Transverse colon (tissue), 4 donors: Measurements from ENCODE around the gene SEC22B. TPM values are rescaled to one million over a fixed set of nuclear protein-coding genes. Genes with fewer than 3 reads are reported as not detected.
"Not testable (repeated sequence)": the region's sequence is repeated elsewhere in the genome, so short reads cannot be mapped to it uniquely, and the experiment has no call there.

Source experiments
- DNase-seq: peaks from one replicate; pipeline ENCODE4 v3.0.0-alpha.2; 2019
- H3K27ac ChIP-seq, 4 donors: fragments of 200-600 bp; sonication (generic); 2 replicates each; pipeline ENCODE4 v1.5.1; 2016 to 2018; ENCODE audit warnings: inconsistent platforms in 4 of 4
- H3K27me3 ChIP-seq: fragments of 200-600 bp; sonication (generic); 2 replicates; pipeline ENCODE4 v1.5.1; 2017; ENCODE audit warnings: inconsistent platforms
- H3K36me3 ChIP-seq, 4 donors: fragments of 200-600 bp; sonication (generic); 2 replicates each; pipeline ENCODE4 v1.5.1; 2017 to 2019; ENCODE audit warnings: inconsistent platforms in 4 of 4
- H3K4me1 ChIP-seq, 4 donors: fragments of 200-600 bp; sonication (generic); 2 replicates each; pipeline ENCODE4 v1.5.1; 2017 to 2020; ENCODE audit warnings: inconsistent platforms in 4 of 4
- H3K4me3 ChIP-seq, 4 donors: fragments of 200-600 bp; sonication (generic); 1 replicate in 1 of 4; 2 replicates in 3 of 4; pipeline versions ENCODE4 v1.5.1 to v1.6.1; 2017 to 2019; ENCODE audit warnings: inconsistent platforms in 4 of 4
- H3K9me3 ChIP-seq, 2 donors: fragments of 200-600 bp; sonication (generic); 2 replicates each; pipeline ENCODE4 v1.5.1; 2017 to 2019; ENCODE audit warnings: inconsistent platforms in 2 of 2
- CTCF ChIP-seq, 5 experiments: fragments of 200-600 bp in 3 of 5; fragments of 450-650 bp in 2 of 5; sonication (generic) in 3 of 5; IDR thresholded peaks; 1 replicate in 2 of 5; 2 replicates in 3 of 5; pipeline ENCODE4 v1.5.1; 2016 to 2017; ENCODE audit warnings: antibody characterized with exemption in 5 of 5, inconsistent platforms in 3 of 5, mild to moderate bottlenecking in 2 of 5, moderate library complexity in 1 of 5
- EP300 ChIP-seq: sonication (generic); formaldehyde crosslinking; IDR thresholded peaks from one replicate; pipeline ENCODE4 v1.6.1; 2017; ENCODE audit warnings: antibody characterized with exemption, low read depth
- POLR2A ChIP-seq: fragments of 450-650 bp; IDR thresholded peaks from one replicate; pipeline ENCODE4 v1.6.1; 2016; ENCODE audit warnings: antibody characterized with exemption, mild to moderate bottlenecking, moderate library complexity
- POLR2AphosphoS5 ChIP-seq, 3 donors: sonication (generic); formaldehyde crosslinking; IDR thresholded peaks; one replicate each; pipeline ENCODE4 v1.6.1; 2016; ENCODE audit warnings: antibody characterized with exemption in 3 of 3
- WGBS, 2 donors: methylation state at CpG; one replicate each; pipeline ENCODE4 v1.1.5; 2018; ENCODE audit warnings: low coverage in 1 of 2; 5-methylcytosine and 5-hydroxymethylcytosine counted together
- in situ Hi-C, 4 donors: fragments of 200-750 bp; cut with MboI; loops; one replicate each; pipeline versions ENCODE4 v1.15.0 to v1.15.1; 2017; ENCODE audit warnings: low sequenced_read_pairs in 3 of 4, low pct_ligation_motif_present in 1 of 4, low pct_unique_long_range_greater_than_20kb in 1 of 4
- intact Hi-C: fragments of 100-400 bp; cut with DNase I; formaldehyde crosslinking; loops from one replicate; pipeline ENCODE4 v1.15.1; 2023; ENCODE audit warnings: low total_unique reads
- total RNA-seq, 4 donors: library from RNA; depleted of rRNA; stranded (reverse); fragments of >200 nt; gene quantifications; one replicate each; pipeline ENCODE4 v1.1.0, GENCODE V29; 2016

Gene SEC22B
- total RNA-seq, 4 donors from 2014 or later = 9.8 to 27.8 (median 20.6) TPM

GRCh38 chr1:120179811-120180690 is 3.7 kb upstream of the SEC22B start:
- in situ Hi-C loops, H3K36me3 ChIP-seq, intact Hi-C loops, H3K9me3 ChIP-seq, H3K27me3 ChIP-seq: not testable (repeated sequence)
- DNase-seq = peak; percentile 8
- Histone ChIP-seq H3K4me1 (peaks cover 0 to 17% (median 2%) of the 10 kb centered on the region in 4 donors), H3K27ac (peak overlapping the region; percentile 65 to 77 (median 77)), H3K4me3 (peak overlapping the region in 3 of 4 donors; percentile 16 to 37 (median 22))
- 32 to 34% methylated on average over 4 to 12 of the region's 29 CpGs for WGBS, 2 donors

- Histone ChIP-seq H3K9me3 (no peaks in the 10 kb centered on the region), H3K4me3 (no peak overlapping the region), H3K27ac (peak overlapping the region; percentile 65 to 77 (median 76)), H3K4me1 (peaks cover 0 to 17% (median 2%) of the 10 kb centered on the region in 4 donors), H3K27me3 (no peaks in the 10 kb centered on the region), H3K36me3 (no peaks in the 10 kb centered on the region)
- TF ChIP-seq POLR2A (no peak), POLR2AphosphoS5 (IDR thresholded peaks at IDR 0.05) (no peak), EP300 (no peak), CTCF (IDR thresholded peaks at IDR 0.05) (no peak)
- WGBS, 2 donors = 37 to 42% methylated on average over 6 of the region's 6 CpGs
- DNase-seq = no peak
- intact Hi-C loops (no loop called here), in situ Hi-C loops (no loop called here)
Measured at GRCh38 chr1:120178799-120179756, 2.8 kb upstream of the SEC22B start.

- in situ Hi-C loops, intact Hi-C loops, DNase-seq, H3K27ac ChIP-seq, H3K9me3 ChIP-seq, H3K36me3 ChIP-seq, H3K4me3 ChIP-seq, H3K27me3 ChIP-seq: not testable (repeated sequence)
- 86 to 100% methylated on average over 1 to 2 of the region's 2 CpGs for WGBS, 2 donors
- peaks cover 0 to 17% (median 2%) of the 10 kb centered on the region in 4 donors for H3K4me1 ChIP-seq
Measured at GRCh38 chr1:120178058-120178457, 1.7 kb upstream of the SEC22B start.

- in situ Hi-C loops = not testable (repeated sequence)
Measured at GRCh38 chr1:120175688-120176087, 632 bp downstream of the SEC22B start.

GRCh38 chr1:120164761-120165160 is 11.6 kb downstream of the SEC22B start:
- in situ Hi-C loops, H3K27me3 ChIP-seq, DNase-seq, H3K9me3 ChIP-seq, intact Hi-C loops, H3K4me1 ChIP-seq, H3K27ac ChIP-seq, H3K4me3 ChIP-seq, H3K36me3 ChIP-seq: not testable (repeated sequence)
- 100% methylated on average over 1 of the region's 1 CpG for WGBS, 2 donors

More at GRCh38 chr1:120175688-120176087, 632 bp downstream of the SEC22B start:
- H3K36me3 ChIP-seq, intact Hi-C loops, H3K9me3 ChIP-seq, DNase-seq, H3K27me3 ChIP-seq: not testable (repeated sequence)
- H3K4me3 ChIP-seq = peak overlapping the region; percentile 67 to 75 (median 69)
- H3K4me1 ChIP-seq = peaks cover 0 to 14% (median 2%) of the 10 kb centered on the region in 4 donors
- H3K27ac ChIP-seq = peak overlapping the region; percentile 92 to 98 (median 92)
- WGBS, 2 donors = 2 to 4% methylated on average over 5 to 7 of the region's 7 CpGs

GRCh38 chr1:120162015-120162414 is 14.3 kb downstream of the SEC22B start:
- in situ Hi-C loops, DNase-seq, intact Hi-C loops, H3K9me3 ChIP-seq, H3K27ac ChIP-seq, H3K27me3 ChIP-seq, H3K36me3 ChIP-seq, H3K4me3 ChIP-seq, H3K4me1 ChIP-seq: not testable (repeated sequence)
- 86% methylated on average over 1 of the region's 2 CpGs; no CpG with 5 or more reads in 1 of the 2 donors for WGBS, 2 donors

- H3K4me1 ChIP-seq, DNase-seq, H3K4me3 ChIP-seq, intact Hi-C loops, H3K27ac ChIP-seq, H3K27me3 ChIP-seq, H3K9me3 ChIP-seq, in situ Hi-C loops, H3K36me3 ChIP-seq: not testable (repeated sequence)
- WGBS, 2 donors = no CpG with 5 or more reads among the region's 1 CpG
Measured at GRCh38 chr1:120158495-120158894, 17.8 kb downstream of the SEC22B start.

GRCh38 chr1:120158086-120158485 is 18.2 kb downstream of the SEC22B start:
- in situ Hi-C loops, H3K9me3 ChIP-seq, H3K36me3 ChIP-seq, DNase-seq, H3K4me1 ChIP-seq, intact Hi-C loops, H3K4me3 ChIP-seq, H3K27me3 ChIP-seq, H3K27ac ChIP-seq: not testable (repeated sequence)
- WGBS, 2 donors = no CpG with 5 or more reads among the region's 4 CpGs
